Prostate gland (tissue), 2 donors: ENCODE results near the gene C1QL3. TPM values are rescaled to one million over a fixed set of nuclear protein-coding genes. Genes with fewer than 3 reads are reported as not detected.

Experiments used
- DNase-seq: peaks from one replicate; pipeline ENCODE4 v3.0.0-alpha.2; 2019; ENCODE audit warnings: low spot score
- H3K27ac ChIP-seq, 2 donors: fragments of 200-600 bp; sonication (generic); 2 replicates each; pipeline ENCODE4 v1.5.1; 2017 to 2019
- H3K27me3 ChIP-seq: fragments of 200-600 bp; sonication (generic); replicated peaks from 2 replicates; pipeline ENCODE4 v1.5.1; 2019; ENCODE audit not compliant: insufficient read depth
- H3K36me3 ChIP-seq, 2 donors: fragments of 200-600 bp; sonication (generic); 1 replicate in 1 of 2; 2 replicates in 1 of 2; pipeline versions ENCODE4 v1.5.1 to v1.8.1; 2017 to 2019
- H3K4me1 ChIP-seq: fragments of 200-600 bp; sonication (generic); replicated peaks from 2 replicates; pipeline ENCODE4 v1.5.1; 2019
- H3K4me3 ChIP-seq, 2 donors: fragments of 200-600 bp; sonication (generic); 2 replicates each; pipeline ENCODE4 v1.5.1; 2017 to 2019
- H3K9me3 ChIP-seq: fragments of 200-600 bp; sonication (generic); 2 replicates; pipeline ENCODE4 v1.5.1; 2017
- CTCF ChIP-seq, 4 experiments: fragments of 200-600 bp in 2 of 4; fragments of 450-650 bp in 2 of 4; sonication (generic) in 2 of 4; IDR thresholded peaks; 1 replicate in 3 of 4; 2 replicates in 1 of 4; pipeline ENCODE4 v1.5.1; 2016 to 2019; ENCODE audit warnings: antibody characterized with exemption in 4 of 4, mild to moderate bottlenecking in 2 of 4, moderate library complexity in 2 of 4
- POLR2A ChIP-seq: fragments of 450-650 bp; IDR thresholded peaks from one replicate; pipeline ENCODE4 v1.6.1; 2016; ENCODE audit warnings: antibody characterized with exemption, mild to moderate bottlenecking
- POLR2AphosphoS5 ChIP-seq: sonication (generic); formaldehyde crosslinking; IDR thresholded peaks from one replicate; pipeline ENCODE4 v1.6.1; 2017; ENCODE audit warnings: antibody characterized with exemption
- WGBS: methylation state at CpG from one replicate; pipeline ENCODE4 v1.1.5; 2018; 5-methylcytosine and 5-hydroxymethylcytosine counted together
- intact Hi-C: fragments of 100-400 bp; cut with DNase I; formaldehyde crosslinking; loops from one replicate; pipeline ENCODE4 v1.14.2; 2022
- total RNA-seq, 2 donors: library from RNA; depleted of rRNA; stranded (reverse); fragments of >200 nt; gene quantifications; one replicate each; pipeline ENCODE4 v1.1.0, GENCODE V29; 2016

Gene C1QL3
- total RNA-seq, 2 donors from 2014 or later: 2.6 TPM; not detected in 1

GRCh38 chr10:16544099-16544498, 22.4 kb upstream of the C1QL3 start:
- Histone ChIP-seq H3K9me3 (no peaks in the 10 kb centered on the region), H3K4me3 (no peak overlapping the region), H3K27me3 (no peaks in the 10 kb centered on the region), H3K27ac (no peak overlapping the region), H3K36me3 (no peaks in the 10 kb centered on the region), H3K4me1 (no peaks in the 10 kb centered on the region)
- peak; percentile 17 for DNase-seq
- TF ChIP-seq POLR2AphosphoS5 (no peak), CTCF (IDR thresholded peaks at IDR 0.05) (no peak), POLR2A (no peak)
- intact Hi-C loops: no loop called here
- 33% methylated on average over 3 of the region's 3 CpGs for WGBS

GRCh38 chr10:16536155-16536554, 14.5 kb upstream of the C1QL3 start:
- no peaks in the 10 kb centered on the region for H3K27me3 ChIP-seq
- H3K36me3 ChIP-seq: no peaks in the 10 kb centered on the region
- DNase-seq: no peak
- 88% methylated on average over 5 of the region's 5 CpGs for WGBS
- no peaks in the 10 kb centered on the region for H3K4me1 ChIP-seq
- TF ChIP-seq CTCF (IDR thresholded peaks at IDR 0.05) (no peak), POLR2AphosphoS5 (no peak), POLR2A (no peak)
- H3K27ac ChIP-seq: no peak overlapping the region
- intact Hi-C loops: no loop called here
- no peaks in the 10 kb centered on the region for H3K9me3 ChIP-seq
- no peak overlapping the region for H3K4me3 ChIP-seq

- H3K4me1 ChIP-seq: no peaks in the 10 kb centered on the region
- H3K4me3 ChIP-seq: no peak overlapping the region
- H3K27ac ChIP-seq: no peak overlapping the region
- H3K9me3 ChIP-seq: no peaks in the 10 kb centered on the region
- DNase-seq: no peak
- no peaks in the 10 kb centered on the region for H3K36me3 ChIP-seq
- WGBS: 90% methylated on average over 3 of the region's 3 CpGs
- intact Hi-C loops: no loop called here
- TF ChIP-seq POLR2A (no peak), CTCF (IDR thresholded peaks at IDR 0.05) (no peak), POLR2AphosphoS5 (no peak)
- H3K27me3 ChIP-seq: no peaks in the 10 kb centered on the region
These were observed 8.2 kb upstream of the C1QL3 start for GRCh38 chr10:16529853-16530252.

- no peak for DNase-seq
- no peak for TF ChIP-seq CTCF (IDR thresholded peaks at IDR 0.05)
- TF ChIP-seq POLR2A: no peak
- no peak for TF ChIP-seq POLR2AphosphoS5
- Histone ChIP-seq H3K36me3 (no peaks in the 10 kb centered on the region), H3K4me3 (no peak overlapping the region), H3K27ac (no peak overlapping the region), H3K27me3 (no peaks in the 10 kb centered on the region), H3K4me1 (no peaks in the 10 kb centered on the region), H3K9me3 (no peaks in the 10 kb centered on the region)
- WGBS: 71% methylated on average over 4 of the region's 4 CpGs
- intact Hi-C loops: no loop called here
These were observed 5.8 kb upstream of the C1QL3 start for GRCh38 chr10:16527452-16527851.

GRCh38 chr10:16520900-16521299, 779 bp downstream of the C1QL3 start:
- no peaks in the 10 kb centered on the region for H3K27me3 ChIP-seq
- peak; percentile 12 for DNase-seq
- peak overlapping the region; percentile 40 to 45 for H3K4me3 ChIP-seq
- H3K4me1 ChIP-seq: no peaks in the 10 kb centered on the region
- H3K36me3 ChIP-seq: no peaks in the 10 kb centered on the region
- TF ChIP-seq CTCF (IDR thresholded peaks at IDR 0.05): no peak
- no peak for TF ChIP-seq POLR2AphosphoS5
- no peak for TF ChIP-seq POLR2A
- H3K27ac ChIP-seq: no peak overlapping the region
- H3K9me3 ChIP-seq: no peaks in the 10 kb centered on the region
- intact Hi-C loops: no loop called here
- under 1% methylated on average over 27 of the region's 39 CpGs for WGBS
